ENCODE measurements around the gene DOK5.

GRCh38 chr20:54557806-54558590 lies 82.6 kb downstream of the DOK5 start:
- TF ChIP-seq, protein P1, sequence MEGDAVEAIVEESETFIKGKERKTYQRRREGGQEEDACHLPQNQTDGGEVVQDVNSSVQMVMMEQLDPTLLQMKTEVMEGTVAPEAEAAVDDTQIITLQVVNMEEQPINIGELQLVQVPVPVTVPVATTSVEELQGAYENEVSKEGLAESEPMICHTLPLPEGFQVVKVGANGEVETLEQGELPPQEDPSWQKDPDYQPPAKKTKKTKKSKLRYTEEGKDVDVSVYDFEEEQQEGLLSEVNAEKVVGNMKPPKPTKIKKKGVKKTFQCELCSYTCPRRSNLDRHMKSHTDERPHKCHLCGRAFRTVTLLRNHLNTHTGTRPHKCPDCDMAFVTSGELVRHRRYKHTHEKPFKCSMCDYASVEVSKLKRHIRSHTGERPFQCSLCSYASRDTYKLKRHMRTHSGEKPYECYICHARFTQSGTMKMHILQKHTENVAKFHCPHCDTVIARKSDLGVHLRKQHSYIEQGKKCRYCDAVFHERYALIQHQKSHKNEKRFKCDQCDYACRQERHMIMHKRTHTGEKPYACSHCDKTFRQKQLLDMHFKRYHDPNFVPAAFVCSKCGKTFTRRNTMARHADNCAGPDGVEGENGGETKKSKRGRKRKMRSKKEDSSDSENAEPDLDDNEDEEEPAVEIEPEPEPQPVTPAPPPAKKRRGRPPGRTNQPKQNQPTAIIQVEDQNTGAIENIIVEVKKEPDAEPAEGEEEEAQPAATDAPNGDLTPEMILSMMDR (conservative IDR thresholded peaks at IDR 0.05; ENCODE audit: low read depth in 2 of 2) = no peak
- TF ChIP-seq, protein P2, sequence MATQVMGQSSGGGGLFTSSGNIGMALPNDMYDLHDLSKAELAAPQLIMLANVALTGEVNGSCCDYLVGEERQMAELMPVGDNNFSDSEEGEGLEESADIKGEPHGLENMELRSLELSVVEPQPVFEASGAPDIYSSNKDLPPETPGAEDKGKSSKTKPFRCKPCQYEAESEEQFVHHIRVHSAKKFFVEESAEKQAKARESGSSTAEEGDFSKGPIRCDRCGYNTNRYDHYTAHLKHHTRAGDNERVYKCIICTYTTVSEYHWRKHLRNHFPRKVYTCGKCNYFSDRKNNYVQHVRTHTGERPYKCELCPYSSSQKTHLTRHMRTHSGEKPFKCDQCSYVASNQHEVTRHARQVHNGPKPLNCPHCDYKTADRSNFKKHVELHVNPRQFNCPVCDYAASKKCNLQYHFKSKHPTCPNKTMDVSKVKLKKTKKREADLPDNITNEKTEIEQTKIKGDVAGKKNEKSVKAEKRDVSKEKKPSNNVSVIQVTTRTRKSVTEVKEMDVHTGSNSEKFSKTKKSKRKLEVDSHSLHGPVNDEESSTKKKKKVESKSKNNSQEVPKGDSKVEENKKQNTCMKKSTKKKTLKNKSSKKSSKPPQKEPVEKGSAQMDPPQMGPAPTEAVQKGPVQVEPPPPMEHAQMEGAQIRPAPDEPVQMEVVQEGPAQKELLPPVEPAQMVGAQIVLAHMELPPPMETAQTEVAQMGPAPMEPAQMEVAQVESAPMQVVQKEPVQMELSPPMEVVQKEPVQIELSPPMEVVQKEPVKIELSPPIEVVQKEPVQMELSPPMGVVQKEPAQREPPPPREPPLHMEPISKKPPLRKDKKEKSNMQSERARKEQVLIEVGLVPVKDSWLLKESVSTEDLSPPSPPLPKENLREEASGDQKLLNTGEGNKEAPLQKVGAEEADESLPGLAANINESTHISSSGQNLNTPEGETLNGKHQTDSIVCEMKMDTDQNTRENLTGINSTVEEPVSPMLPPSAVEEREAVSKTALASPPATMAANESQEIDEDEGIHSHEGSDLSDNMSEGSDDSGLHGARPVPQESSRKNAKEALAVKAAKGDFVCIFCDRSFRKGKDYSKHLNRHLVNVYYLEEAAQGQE (IDR thresholded peaks at IDR 0.05; ENCODE audit: unreplicated experiment) = no peak
- TF ChIP-seq EZH2 (IDR thresholded peaks at IDR 0.05; ENCODE audit: low read depth, unreplicated experiment) (no peak), POLR2AphosphoS5 (IDR thresholded peaks at IDR 0.05; ENCODE audit: low read depth) (no peak), EZH2phosphoT487 (IDR thresholded peaks at IDR 0.05; ENCODE audit: unreplicated experiment) (no peak), ZNF331 (CRISPR knock-in tag; IDR thresholded peaks at IDR 0.05; ENCODE audit: low read depth) (no peak), CREB1 (CRISPR knock-in tag; IDR thresholded peaks at IDR 0.05; ENCODE audit: low read depth) (no peak)

Measured in GM23338 (cell line).